GM23338 (cell line): Measurements from ENCODE around the gene MYO9A. TPM values are rescaled to one million over a fixed set of nuclear protein-coding genes. Genes with fewer than 3 reads are reported as not detected.

Experiments used
- ATAC-seq: fragments of 200-7000 bp; cut with Tn5 transposase; 3 replicates; pipeline ENCODE4 v1.9.1; 2020
- DNase-seq: peaks from one replicate; pipeline ENCODE4 v3.0.0-alpha.2; 2015; ENCODE audit warnings: low spot score
- H2AFZ ChIP-seq: fragments of 200-600 bp; sonication (generic); 2 replicates; pipeline ENCODE4 v1.8.0; 2016; ENCODE audit warnings: antibody characterized with exemption, mild to moderate bottlenecking, moderate library complexity
- H3F3A ChIP-seq: fragments of 200-600 bp; sonication (generic); replicated peaks from 2 replicates; pipeline ENCODE4 v1.8.0; 2017; ENCODE audit warnings: antibody characterized with exemption, mixed run types, low read depth
- H3K27ac ChIP-seq: fragments of 200-600 bp; sonication (generic); 2 replicates; pipeline ENCODE4 v1.6.1; 2016; ENCODE audit warnings: low read depth
- H3K27me3 ChIP-seq: fragments of 200-600 bp; sonication (generic); 2 replicates; pipeline ENCODE4 v1.8.0; 2016; ENCODE audit warnings: mild to moderate bottlenecking, mixed run types, moderate library complexity; ENCODE audit not compliant: insufficient read depth
- H3K36me3 ChIP-seq: fragments of 200-600 bp; sonication (generic); 2 replicates; pipeline ENCODE4 v1.8.0; 2016; ENCODE audit warnings: mild to moderate bottlenecking; ENCODE audit not compliant: insufficient read depth
- H3K4me1 ChIP-seq: fragments of 200-600 bp; sonication (generic); 2 replicates; pipeline ENCODE4 v1.8.0; 2016; ENCODE audit warnings: mild to moderate bottlenecking, moderate library complexity; ENCODE audit not compliant: insufficient read depth
- H3K4me2 ChIP-seq: fragments of 200-600 bp; sonication (generic); 2 replicates; pipeline ENCODE4 v1.7.1; 2017; ENCODE audit warnings: mixed run types
- H3K4me3 ChIP-seq: fragments of 200-600 bp; sonication (generic); 2 replicates; pipeline ENCODE4 v1.6.1; 2016; ENCODE audit warnings: mixed run types
- H3K79me2 ChIP-seq: fragments of 200-600 bp; sonication (generic); replicated peaks from 2 replicates; pipeline ENCODE4 v1.8.0; 2017; ENCODE audit warnings: mild to moderate bottlenecking; ENCODE audit not compliant: insufficient read depth
- H3K9me2 ChIP-seq: fragments of 200-600 bp; sonication (generic); 2 replicates; pipeline ENCODE4 v1.8.0; 2017; ENCODE audit not compliant: insufficient read depth
- H4K20me1 ChIP-seq: fragments of 200-600 bp; sonication (generic); replicated peaks from 2 replicates; pipeline ENCODE4 v1.8.0; 2017; ENCODE audit warnings: mild to moderate bottlenecking; ENCODE audit not compliant: insufficient read depth
- H3K27ac Mint-ChIP-seq: 2 replicates; pipeline ENCODE4 v1.8.0; 2020; ENCODE audit warnings: inconsistent platforms, mild to moderate bottlenecking, moderate library complexity, mixed read lengths
- H3K27me3 Mint-ChIP-seq: 3 replicates; pipeline ENCODE4 v1.8.0; 2022; ENCODE audit warnings: low read depth, mild to moderate bottlenecking, moderate library complexity, mixed read lengths, inconsistent platforms; ENCODE audit not compliant: insufficient read depth, poor library complexity
- H3K36me3 Mint-ChIP-seq: 3 replicates; pipeline ENCODE4 v1.8.0; 2021; ENCODE audit warnings: low read depth, mild to moderate bottlenecking, inconsistent platforms, moderate library complexity, mixed read lengths
- H3K4me1 Mint-ChIP-seq: 3 replicates; pipeline ENCODE4 v1.8.0; 2020; ENCODE audit warnings: mild to moderate bottlenecking, inconsistent platforms, mixed read lengths
- H3K4me3 Mint-ChIP-seq: 3 replicates; pipeline ENCODE4 v1.8.0; 2021; ENCODE audit warnings: moderate library complexity, mild to moderate bottlenecking, inconsistent platforms, mixed read lengths
- H3K9me3 Mint-ChIP-seq: 3 replicates; pipeline ENCODE4 v1.8.0; 2020; ENCODE audit warnings: moderate library complexity, mild to moderate bottlenecking, inconsistent platforms, mixed read lengths
- CREB1 ChIP-seq: fragments of 250-450 bp; sonication (Bioruptor Pico); IDR thresholded peaks from 2 replicates; pipeline ENCODE4 v1.5.0; 2020; ENCODE audit warnings: low read depth, mild to moderate bottlenecking, moderate library complexity
- CTCF ChIP-seq, 2 experiments: fragments of 200-600 bp in 1 of 2; sonication (generic) in 1 of 2; conservative IDR thresholded peaks; 2 replicates each; pipeline versions ENCODE4 v1.5.1 to v1.6.1; 2016 to 2017; ENCODE audit warnings: antibody characterized with exemption in 2 of 2, low read depth in 2 of 2, mild to moderate bottlenecking in 2 of 2, moderate library complexity in 1 of 2
- ETS1 ChIP-seq: IDR thresholded peaks from 2 replicates; pipeline ENCODE4 v1.6.1; 2016; ENCODE audit warnings: antibody characterized with exemption
- EZH2 ChIP-seq: fragments of 200-600 bp; sonication (generic); IDR thresholded peaks from one replicate; pipeline ENCODE4 v1.8.0; 2017; ENCODE audit warnings: antibody characterized with exemption, mild to moderate bottlenecking, low read depth; ENCODE audit not compliant: unreplicated experiment
- JUNB ChIP-seq: IDR thresholded peaks from one replicate; pipeline ENCODE4 v1.6.1; 2016; ENCODE audit warnings: antibody characterized with exemption; ENCODE audit not compliant: unreplicated experiment
- NANOG ChIP-seq: IDR thresholded peaks from 2 replicates; pipeline ENCODE4 v1.6.1; 2016; ENCODE audit warnings: antibody characterized with exemption, borderline replicate concordance
- POLR2AphosphoS5 ChIP-seq: IDR thresholded peaks from 2 replicates; pipeline ENCODE4 v1.6.1; 2016; ENCODE audit warnings: antibody characterized with exemption, low read depth
- REST ChIP-seq: IDR thresholded peaks from one replicate; pipeline ENCODE4 v1.6.1; 2018; ENCODE audit warnings: antibody characterized with exemption; ENCODE audit not compliant: unreplicated experiment
- ZNF114 ChIP-seq: fragments of 250-450 bp; sonication (Bioruptor Pico); IDR thresholded peaks from 2 replicates; pipeline ENCODE4 v1.5.0; 2020; ENCODE audit warnings: mild to moderate bottlenecking, moderate library complexity
- ZNF331 ChIP-seq: fragments of 250-450 bp; sonication (Bioruptor Pico); IDR thresholded peaks from 2 replicates; pipeline ENCODE4 v1.5.0; 2020; ENCODE audit warnings: low read depth, mild to moderate bottlenecking, moderate library complexity
- polyA plus RNA-seq: library from polyadenylated mRNA; unstranded; fragments of >200 nt; fragmentation: Nextera tagmentation; extraction: Ambion mirVana; gene quantifications from 2 replicates; pipeline ENCODE4 v1.2.1, GENCODE V29; 2016
- total RNA-seq: library from RNA; depleted of rRNA; stranded (reverse); fragments of >200 nt; shearing (Covaris generic); gene quantifications from 2 replicates; pipeline ENCODE4 v1.2.3, GENCODE V29; 2014

The MYO9A gene
- total and polyA plus RNA-seq, 2 experiments from 2014 or later, result 11.6 to 32.8 TPM

- no peak for TF ChIP-seq REST
- no peak for TF ChIP-seq ZNF114 (CRISPR knock-in tag)
- TF ChIP-seq ZNF331 (CRISPR knock-in tag), result no peak
- no peak for TF ChIP-seq ETS1
- no peak for TF ChIP-seq CTCF (conservative IDR thresholded peaks at IDR 0.05; ENCODE audit: low read depth in 2 of 2)
- TF ChIP-seq POLR2AphosphoS5, result no peak
These were observed 25.9 kb downstream of the MYO9A start (continued) for GRCh38 chr15:72092006-72092405.

- H3K4me1 ChIP-seq, result no peaks in the 10 kb centered on the region
- DNase-seq (no peak), ATAC-seq (no peak)
- no peak overlapping the region for H3K4me3 Mint-ChIP-seq
- H3K27ac ChIP-seq, result no peak overlapping the region
- peaks cover 9% of the 10 kb centered on the region; the same call in 2 of the 3 replicates for H3K9me3 Mint-ChIP-seq
- H3K27me3 ChIP-seq, result no peaks in the 10 kb centered on the region
- no peak overlapping the region for H2AFZ ChIP-seq
- H3K27me3 Mint-ChIP-seq, result peaks cover 2% of the 10 kb centered on the region
- H3K9me2 ChIP-seq, result no peaks in the 10 kb centered on the region; the same call in 1 of the 2 replicates
- H3K4me1 Mint-ChIP-seq, result no peaks in the 10 kb centered on the region
- no peaks in the 10 kb centered on the region for H3F3A ChIP-seq
- H4K20me1 ChIP-seq, result no peaks in the 10 kb centered on the region
- TF ChIP-seq ZNF114 (CRISPR knock-in tag) (no peak), EZH2 (no peak), NANOG (no peak), ZNF331 (CRISPR knock-in tag) (no peak), REST (no peak), CREB1 (CRISPR knock-in tag) (no peak), POLR2AphosphoS5 (no peak), JUNB (no peak), ETS1 (no peak)
- peaks cover 6% of the 10 kb centered on the region; the same call in 2 of the 3 replicates for H3K36me3 Mint-ChIP-seq
- H3K4me3 ChIP-seq, result no peak overlapping the region
- no peak overlapping the region for H3K4me2 ChIP-seq
- no peak overlapping the region for H3K27ac Mint-ChIP-seq
- H3K79me2 ChIP-seq, result 0 out of 2 replicates have a peak, but pooled peaks cover 7% of the 10 kb centered on the region
- H3K36me3 ChIP-seq, result no peaks in the 10 kb centered on the region
These were observed 30.9 kb downstream of the MYO9A start for GRCh38 chr15:72086920-72087648.
